Measurements from ENCODE around the gene MED15. TPM values are rescaled to one million over a fixed set of nuclear protein-coding genes. Genes with fewer than 3 reads are reported as not detected.

Gene MED15
- total and polyA plus RNA-seq, 2 experiments from 2014 or later = 45.1 to 45.3 TPM

GRCh38 chr22:20573833-20574615, 66.6 kb downstream of the MED15 start:
- DNase-seq (ENCODE audit: low read depth in 1 of 2, low spot score in 1 of 2) = no peak
- Histone ChIP-seq H3K27me3 (no peaks in the 10 kb centered on the region), H3K36me3 (peaks cover 32% of the 10 kb centered on the region), H3K4me3 (no peak overlapping the region), H3K9me3 (ENCODE audit: low read depth) (no peaks in the 10 kb centered on the region), H3K4me1 (ENCODE audit: low read depth) (no peaks in the 10 kb centered on the region), H3K27ac (no peak overlapping the region)
- TF ChIP-seq CTCF (IDR thresholded peaks at IDR 0.05; ENCODE audit: low read depth, low read length) = no peak

GRCh38 chr22:20574920-20575353, 67.5 kb downstream of the MED15 start:
- H3K27ac ChIP-seq = no peak overlapping the region
- no peaks in the 10 kb centered on the region for H3K27me3 ChIP-seq
- peaks cover 29% of the 10 kb centered on the region for H3K36me3 ChIP-seq
- H3K9me3 ChIP-seq (ENCODE audit: low read depth) = no peaks in the 10 kb centered on the region
- no peaks in the 10 kb centered on the region for H3K4me1 ChIP-seq (ENCODE audit: low read depth)
- no peak for TF ChIP-seq CTCF (IDR thresholded peaks at IDR 0.05; ENCODE audit: low read depth, low read length)
- H3K4me3 ChIP-seq = no peak overlapping the region
- no peak for DNase-seq (ENCODE audit: low read depth in 1 of 2, low spot score in 1 of 2)

GRCh38 chr22:20575724-20576444, 68.5 kb downstream of the MED15 start:
- Histone ChIP-seq H3K4me1 (ENCODE audit: low read depth) (no peaks in the 10 kb centered on the region), H3K27ac (no peak overlapping the region), H3K4me3 (no peak overlapping the region), H3K9me3 (ENCODE audit: low read depth) (no peaks in the 10 kb centered on the region), H3K27me3 (no peaks in the 10 kb centered on the region), H3K36me3 (peaks cover 29% of the 10 kb centered on the region)
- DNase-seq (ENCODE audit: low read depth in 1 of 2, low spot score in 1 of 2) = no peak
- no peak for TF ChIP-seq CTCF (IDR thresholded peaks at IDR 0.05; ENCODE audit: low read depth, low read length)

- H3K27ac ChIP-seq = no peak overlapping the region
- DNase-seq (ENCODE audit: low read depth in 1 of 2, low spot score in 1 of 2) = no peak
- H3K27me3 ChIP-seq = no peaks in the 10 kb centered on the region
- H3K4me1 ChIP-seq (ENCODE audit: low read depth) = no peaks in the 10 kb centered on the region
- H3K9me3 ChIP-seq (ENCODE audit: low read depth) = no peaks in the 10 kb centered on the region
- H3K4me3 ChIP-seq = no peak overlapping the region
- no peak for TF ChIP-seq CTCF (IDR thresholded peaks at IDR 0.05; ENCODE audit: low read depth, low read length)
- peaks cover 24% of the 10 kb centered on the region for H3K36me3 ChIP-seq
These were observed 69.0 kb downstream of the MED15 start for GRCh38 chr22:20576445-20576816.

GRCh38 chr22:20577045-20577444, 69.6 kb downstream of the MED15 start:
- H3K36me3 ChIP-seq = peaks cover 18% of the 10 kb centered on the region
- no peaks in the 10 kb centered on the region for H3K9me3 ChIP-seq (ENCODE audit: low read depth)
- no peak for DNase-seq (ENCODE audit: low read depth in 1 of 2, low spot score in 1 of 2)
- TF ChIP-seq CTCF (IDR thresholded peaks at IDR 0.05; ENCODE audit: low read depth, low read length) = no peak
- H3K4me3 ChIP-seq = no peak overlapping the region
- no peaks in the 10 kb centered on the region for H3K27me3 ChIP-seq
- no peak overlapping the region for H3K27ac ChIP-seq
- no peaks in the 10 kb centered on the region for H3K4me1 ChIP-seq (ENCODE audit: low read depth)

Data from cardiac muscle cell (in vitro differentiated cells and primary cell).